ENCODE measurements around the gene MIER2.

The MIER2 gene

DNA sequence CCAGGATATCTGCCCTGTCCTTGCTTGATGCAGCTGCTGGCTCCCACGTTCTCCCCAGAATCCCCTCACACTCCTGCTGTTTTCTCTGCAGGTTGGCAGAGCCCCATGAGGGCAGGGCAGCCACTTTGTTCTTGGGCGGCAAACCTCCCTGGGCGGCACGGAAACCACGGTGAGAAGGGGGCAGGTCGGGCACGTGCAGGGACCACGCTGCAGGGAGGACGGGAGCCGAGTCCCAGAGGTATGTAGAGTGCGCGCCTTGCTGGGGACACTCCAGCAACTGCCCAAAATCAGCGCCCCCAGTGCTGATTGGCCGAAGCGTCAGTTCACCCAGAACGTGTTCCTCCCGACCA, 30.3 kb upstream of the MIER2 start (continued):
- TF ChIP-seq, protein P1, sequence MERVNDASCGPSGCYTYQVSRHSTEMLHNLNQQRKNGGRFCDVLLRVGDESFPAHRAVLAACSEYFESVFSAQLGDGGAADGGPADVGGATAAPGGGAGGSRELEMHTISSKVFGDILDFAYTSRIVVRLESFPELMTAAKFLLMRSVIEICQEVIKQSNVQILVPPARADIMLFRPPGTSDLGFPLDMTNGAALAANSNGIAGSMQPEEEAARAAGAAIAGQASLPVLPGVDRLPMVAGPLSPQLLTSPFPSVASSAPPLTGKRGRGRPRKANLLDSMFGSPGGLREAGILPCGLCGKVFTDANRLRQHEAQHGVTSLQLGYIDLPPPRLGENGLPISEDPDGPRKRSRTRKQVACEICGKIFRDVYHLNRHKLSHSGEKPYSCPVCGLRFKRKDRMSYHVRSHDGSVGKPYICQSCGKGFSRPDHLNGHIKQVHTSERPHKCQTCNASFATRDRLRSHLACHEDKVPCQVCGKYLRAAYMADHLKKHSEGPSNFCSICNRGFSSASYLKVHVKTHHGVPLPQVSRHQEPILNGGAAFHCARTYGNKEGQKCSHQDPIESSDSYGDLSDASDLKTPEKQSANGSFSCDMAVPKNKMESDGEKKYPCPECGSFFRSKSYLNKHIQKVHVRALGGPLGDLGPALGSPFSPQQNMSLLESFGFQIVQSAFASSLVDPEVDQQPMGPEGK (CRISPR knock-in tag; IDR thresholded peaks at IDR 0.05; ENCODE audit: borderline replicate concordance) = no peak

GRCh38 chr19:374183-374885, 29.7 kb upstream of the MIER2 start:
- TF ChIP-seq, protein P1 (CRISPR knock-in tag; IDR thresholded peaks at IDR 0.05; ENCODE audit: borderline replicate concordance) = no peak
- TF ChIP-seq ZC3H10 (CRISPR knock-in tag; IDR thresholded peaks at IDR 0.05) = no peak
- no peak for TF ChIP-seq PPARA (CRISPR knock-in tag; IDR thresholded peaks at IDR 0.05; ENCODE audit: borderline replicate concordance)
- no peak for TF ChIP-seq RARB (CRISPR knock-in tag; IDR thresholded peaks at IDR 0.05)
- ATAC-seq = no peak

- ATAC-seq = no peak
Measured at GRCh38 chr19:373391-374182, 29.0 kb upstream of the MIER2 start.

DNA sequence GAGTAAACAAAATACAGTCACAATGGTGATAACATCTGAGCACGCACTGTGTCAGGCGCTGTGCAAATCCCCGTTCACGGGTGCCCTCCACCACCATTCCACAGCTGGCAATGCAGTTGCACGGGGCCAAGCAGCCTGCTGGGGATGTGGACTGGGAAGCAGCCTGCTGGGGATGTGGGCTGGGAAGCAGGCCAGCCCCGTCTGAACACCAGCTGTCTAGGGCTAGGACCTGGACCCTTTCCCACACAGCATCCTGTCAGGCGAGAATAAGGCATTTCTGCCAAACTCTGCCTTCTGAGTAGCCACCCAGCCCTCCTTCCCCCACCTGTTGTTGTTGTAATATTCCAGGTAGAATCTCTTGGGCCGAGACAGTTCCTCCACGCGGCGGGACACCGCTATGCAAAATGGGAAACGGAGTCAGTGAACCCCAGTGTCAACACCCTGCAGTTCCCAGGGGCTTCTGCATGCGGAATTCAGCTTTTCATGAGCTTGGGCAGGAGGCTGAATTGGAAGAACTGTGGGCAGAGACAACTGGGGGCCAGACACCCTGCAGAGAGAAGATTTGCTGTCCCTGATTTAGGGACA, 27.8 kb upstream of the MIER2 start:
- TF ChIP-seq OSR1 (CRISPR knock-in tag; IDR thresholded peaks at IDR 0.05) (no peak), TCF4 (CRISPR knock-in tag; IDR thresholded peaks at IDR 0.05; ENCODE audit: borderline replicate concordance) (no peak), RARB (CRISPR knock-in tag; IDR thresholded peaks at IDR 0.05) (no peak), TOX (CRISPR knock-in tag; IDR thresholded peaks at IDR 0.05; ENCODE audit: borderline replicate concordance) (no peak), ZFP30 (CRISPR knock-in tag; IDR thresholded peaks at IDR 0.05) (no peak), CSDC2 (CRISPR knock-in tag; IDR thresholded peaks at IDR 0.05) (no peak)
- TF ChIP-seq, protein P2, sequence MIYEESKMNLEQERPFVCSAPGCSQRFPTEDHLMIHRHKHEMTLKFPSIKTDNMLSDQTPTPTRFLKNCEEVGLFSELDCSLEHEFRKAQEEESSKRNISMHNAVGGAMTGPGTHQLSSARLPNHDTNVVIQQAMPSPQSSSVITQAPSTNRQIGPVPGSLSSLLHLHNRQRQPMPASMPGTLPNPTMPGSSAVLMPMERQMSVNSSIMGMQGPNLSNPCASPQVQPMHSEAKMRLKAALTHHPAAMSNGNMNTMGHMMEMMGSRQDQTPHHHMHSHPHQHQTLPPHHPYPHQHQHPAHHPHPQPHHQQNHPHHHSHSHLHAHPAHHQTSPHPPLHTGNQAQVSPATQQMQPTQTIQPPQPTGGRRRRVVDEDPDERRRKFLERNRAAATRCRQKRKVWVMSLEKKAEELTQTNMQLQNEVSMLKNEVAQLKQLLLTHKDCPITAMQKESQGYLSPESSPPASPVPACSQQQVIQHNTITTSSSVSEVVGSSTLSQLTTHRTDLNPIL (CRISPR knock-in tag; IDR thresholded peaks at IDR 0.05; ENCODE audit: low read depth) = no peak
- ATAC-seq = peak; percentile 28; the same call in 1 of the 3 replicates

More at GRCh38 chr19:373391-374182, 29.0 kb upstream of the MIER2 start:
- no peak for TF ChIP-seq PPARA (CRISPR knock-in tag; IDR thresholded peaks at IDR 0.05; ENCODE audit: borderline replicate concordance)
- TF ChIP-seq, protein P3, sequence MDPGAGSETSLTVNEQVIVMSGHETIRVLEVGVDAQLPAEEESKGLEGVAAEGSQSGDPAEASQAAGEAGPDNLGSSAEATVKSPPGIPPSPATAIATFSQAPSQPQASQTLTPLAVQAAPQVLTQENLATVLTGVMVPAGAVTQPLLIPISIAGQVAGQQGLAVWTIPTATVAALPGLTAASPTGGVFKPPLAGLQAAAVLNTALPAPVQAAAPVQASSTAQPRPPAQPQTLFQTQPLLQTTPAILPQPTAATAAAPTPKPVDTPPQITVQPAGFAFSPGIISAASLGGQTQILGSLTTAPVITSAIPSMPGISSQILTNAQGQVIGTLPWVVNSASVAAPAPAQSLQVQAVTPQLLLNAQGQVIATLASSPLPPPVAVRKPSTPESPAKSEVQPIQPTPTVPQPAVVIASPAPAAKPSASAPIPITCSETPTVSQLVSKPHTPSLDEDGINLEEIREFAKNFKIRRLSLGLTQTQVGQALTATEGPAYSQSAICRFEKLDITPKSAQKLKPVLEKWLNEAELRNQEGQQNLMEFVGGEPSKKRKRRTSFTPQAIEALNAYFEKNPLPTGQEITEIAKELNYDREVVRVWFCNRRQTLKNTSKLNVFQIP (CRISPR knock-in tag; IDR thresholded peaks at IDR 0.05; ENCODE audit: borderline replicate concordance, low read depth) = no peak
- no peak for TF ChIP-seq RARB (CRISPR knock-in tag; IDR thresholded peaks at IDR 0.05)
- TF ChIP-seq, protein P1 (CRISPR knock-in tag; IDR thresholded peaks at IDR 0.05; ENCODE audit: borderline replicate concordance) = no peak
- TF ChIP-seq, protein P4, sequence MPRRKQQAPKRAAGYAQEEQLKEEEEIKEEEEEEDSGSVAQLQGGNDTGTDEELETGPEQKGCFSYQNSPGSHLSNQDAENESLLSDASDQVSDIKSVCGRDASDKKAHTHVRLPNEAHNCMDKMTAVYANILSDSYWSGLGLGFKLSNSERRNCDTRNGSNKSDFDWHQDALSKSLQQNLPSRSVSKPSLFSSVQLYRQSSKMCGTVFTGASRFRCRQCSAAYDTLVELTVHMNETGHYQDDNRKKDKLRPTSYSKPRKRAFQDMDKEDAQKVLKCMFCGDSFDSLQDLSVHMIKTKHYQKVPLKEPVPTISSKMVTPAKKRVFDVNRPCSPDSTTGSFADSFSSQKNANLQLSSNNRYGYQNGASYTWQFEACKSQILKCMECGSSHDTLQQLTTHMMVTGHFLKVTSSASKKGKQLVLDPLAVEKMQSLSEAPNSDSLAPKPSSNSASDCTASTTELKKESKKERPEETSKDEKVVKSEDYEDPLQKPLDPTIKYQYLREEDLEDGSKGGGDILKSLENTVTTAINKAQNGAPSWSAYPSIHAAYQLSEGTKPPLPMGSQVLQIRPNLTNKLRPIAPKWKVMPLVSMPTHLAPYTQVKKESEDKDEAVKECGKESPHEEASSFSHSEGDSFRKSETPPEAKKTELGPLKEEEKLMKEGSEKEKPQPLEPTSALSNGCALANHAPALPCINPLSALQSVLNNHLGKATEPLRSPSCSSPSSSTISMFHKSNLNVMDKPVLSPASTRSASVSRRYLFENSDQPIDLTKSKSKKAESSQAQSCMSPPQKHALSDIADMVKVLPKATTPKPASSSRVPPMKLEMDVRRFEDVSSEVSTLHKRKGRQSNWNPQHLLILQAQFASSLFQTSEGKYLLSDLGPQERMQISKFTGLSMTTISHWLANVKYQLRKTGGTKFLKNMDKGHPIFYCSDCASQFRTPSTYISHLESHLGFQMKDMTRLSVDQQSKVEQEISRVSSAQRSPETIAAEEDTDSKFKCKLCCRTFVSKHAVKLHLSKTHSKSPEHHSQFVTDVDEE (CRISPR knock-in tag; IDR thresholded peaks at IDR 0.05) = no peak
